Thyroid gland (tissue), 4 donors: ENCODE data around the gene DLD. TPM values are rescaled to one million over a fixed set of nuclear protein-coding genes. Genes with fewer than 3 reads are reported as not detected.

Experiments
- DNase-seq, 2 donors: peaks; one replicate each; pipeline ENCODE4 v3.0.0-alpha.2; 2019
- H3K27ac ChIP-seq, 3 donors: fragments of 200-600 bp; sonication (generic); 1 replicate in 2 of 3; 2 replicates in 1 of 3; pipeline ENCODE4 v1.5.1; 2016 to 2019; ENCODE audit warnings: mild to moderate bottlenecking in 1 of 3, moderate library complexity in 1 of 3
- H3K27me3 ChIP-seq: fragments of 200-600 bp; sonication (generic); one replicate; pipeline ENCODE4 v1.5.1; 2019
- H3K36me3 ChIP-seq, 2 donors: fragments of 200-600 bp; sonication (generic); one replicate each; pipeline ENCODE4 v1.5.1; 2016 to 2019
- H3K4me1 ChIP-seq, 2 donors: fragments of 200-600 bp; sonication (generic); one replicate each; pipeline ENCODE4 v1.5.1; 2017 to 2019
- H3K4me3 ChIP-seq, 3 donors: fragments of 200-600 bp; sonication (generic); replicated peaks in 1 of 3; 1 replicate in 2 of 3; 2 replicates in 1 of 3; pipeline ENCODE4 v1.5.1; 2016; ENCODE audit warnings: mild to moderate bottlenecking in 1 of 3
- H3K9me3 ChIP-seq: fragments of 200-600 bp; sonication (generic); one replicate; pipeline ENCODE4 v1.5.1; 2017
- POLR2A ChIP-seq, 2 donors: fragments of 450-650 bp; IDR thresholded peaks; one replicate each; pipeline ENCODE4 v1.6.1; 2017; ENCODE audit warnings: antibody characterized with exemption in 2 of 2, mild to moderate bottlenecking in 2 of 2, moderate library complexity in 1 of 2
- WGBS, 2 donors: methylation state at CpG; one replicate each; pipeline ENCODE4 v1.1.5; 2017; 5-methylcytosine and 5-hydroxymethylcytosine counted together
- intact Hi-C: fragments of 100-400 bp; cut with DNase I; formaldehyde crosslinking; loops from one replicate; pipeline ENCODE4 v1.15.1; 2023
- total RNA-seq, 4 donors: library from RNA; depleted of rRNA; stranded (reverse); fragments of >200 nt; gene quantifications; one replicate each; pipeline ENCODE4 v1.2.3, GENCODE V29; 2016
- TF ChIP-seq, protein P1 (sequence below), 6 experiments: fragments of 200-600 bp in 3 of 6; fragments of 450-650 bp in 3 of 6; sonication (generic) in 3 of 6; IDR thresholded peaks; one replicate each; pipeline ENCODE4 v1.5.1; 2016 to 2019; ENCODE audit warnings: antibody characterized with exemption in 6 of 6, mild to moderate bottlenecking in 2 of 6, inconsistent platforms in 1 of 6, moderate library complexity in 1 of 6

The DLD gene
- total RNA-seq, 4 donors from 2014 or later, result 108 to 343 (median 213) TPM

DNA sequence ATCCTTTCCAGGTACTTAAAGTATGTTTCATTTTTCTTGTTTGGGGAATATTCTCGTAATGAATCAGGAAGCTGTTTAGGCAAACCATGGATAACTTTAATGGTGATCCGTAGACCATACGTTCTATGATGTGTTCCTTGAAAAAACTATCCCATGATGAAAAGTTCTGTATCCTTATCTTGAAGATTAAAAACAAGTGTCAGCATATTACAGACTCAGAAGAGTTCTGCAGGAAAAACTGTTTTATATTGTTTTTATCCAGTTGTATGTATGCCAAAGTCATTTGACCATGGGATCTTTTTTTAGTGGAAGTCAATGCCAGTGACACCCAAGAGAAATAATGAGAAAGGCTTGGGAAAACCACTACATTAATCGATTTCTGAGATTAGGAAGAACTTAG, 52.0 kb downstream of the DLD start:
- TF ChIP-seq POLR2A (IDR thresholded peaks at IDR 0.05), result no peak
- TF ChIP-seq, protein P1, sequence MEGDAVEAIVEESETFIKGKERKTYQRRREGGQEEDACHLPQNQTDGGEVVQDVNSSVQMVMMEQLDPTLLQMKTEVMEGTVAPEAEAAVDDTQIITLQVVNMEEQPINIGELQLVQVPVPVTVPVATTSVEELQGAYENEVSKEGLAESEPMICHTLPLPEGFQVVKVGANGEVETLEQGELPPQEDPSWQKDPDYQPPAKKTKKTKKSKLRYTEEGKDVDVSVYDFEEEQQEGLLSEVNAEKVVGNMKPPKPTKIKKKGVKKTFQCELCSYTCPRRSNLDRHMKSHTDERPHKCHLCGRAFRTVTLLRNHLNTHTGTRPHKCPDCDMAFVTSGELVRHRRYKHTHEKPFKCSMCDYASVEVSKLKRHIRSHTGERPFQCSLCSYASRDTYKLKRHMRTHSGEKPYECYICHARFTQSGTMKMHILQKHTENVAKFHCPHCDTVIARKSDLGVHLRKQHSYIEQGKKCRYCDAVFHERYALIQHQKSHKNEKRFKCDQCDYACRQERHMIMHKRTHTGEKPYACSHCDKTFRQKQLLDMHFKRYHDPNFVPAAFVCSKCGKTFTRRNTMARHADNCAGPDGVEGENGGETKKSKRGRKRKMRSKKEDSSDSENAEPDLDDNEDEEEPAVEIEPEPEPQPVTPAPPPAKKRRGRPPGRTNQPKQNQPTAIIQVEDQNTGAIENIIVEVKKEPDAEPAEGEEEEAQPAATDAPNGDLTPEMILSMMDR (IDR thresholded peaks at IDR 0.05), result no peak
- Histone ChIP-seq H3K9me3 (no peaks in the 10 kb centered on the region), H3K36me3 (peaks cover 4 to 9% of the 10 kb centered on the region in 2 donors), H3K4me3 (no peak overlapping the region), H3K27ac (no peak overlapping the region), H3K27me3 (no peaks in the 10 kb centered on the region), H3K4me1 (peaks cover 19 to 27% of the 10 kb centered on the region in 2 donors)
- 95 to 96% methylated on average over 4 of the region's 4 CpGs for WGBS, 2 donors
- no peak for DNase-seq
- intact Hi-C loops, result loop anchor here (10.0 kb wide), 1 partner anchor 62 kb away; the partner anchor contains the start of gene LAMB1

DNA sequence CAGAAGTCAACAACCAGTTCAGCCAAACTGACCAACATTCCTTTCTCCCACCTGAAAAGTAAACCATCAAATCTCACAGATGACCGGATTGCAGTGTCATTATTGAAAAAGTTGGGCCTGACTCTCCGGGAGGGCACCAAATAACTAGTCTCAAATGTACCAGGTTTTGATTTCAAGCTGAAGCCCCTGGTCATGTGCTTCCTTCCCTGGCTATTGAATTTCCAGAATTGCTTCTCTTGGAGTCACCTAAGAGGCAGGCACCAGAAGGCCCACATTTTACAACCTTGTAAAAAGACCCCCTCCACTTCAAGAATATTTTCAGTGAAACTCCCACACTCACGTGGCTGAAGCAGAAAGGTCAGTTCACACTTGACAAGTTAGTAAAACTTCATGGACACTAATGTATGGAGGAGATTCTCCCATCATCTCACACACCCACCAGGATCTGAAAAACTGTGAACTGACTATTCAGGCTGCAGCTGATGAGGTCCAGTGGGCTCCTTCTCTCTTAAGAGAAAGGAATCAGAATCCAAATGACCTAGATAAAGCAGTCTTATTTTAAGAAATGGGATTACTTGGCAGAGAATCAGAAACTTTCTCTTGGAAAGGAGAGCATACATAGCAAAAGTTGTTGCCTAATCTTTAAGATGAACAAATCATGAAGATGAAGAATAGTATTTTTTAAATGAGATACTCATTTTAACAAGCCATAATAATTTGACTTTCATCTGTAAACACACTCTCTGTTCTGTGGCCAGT, 53.6 kb downstream of the DLD start:
- DNase-seq, result peak; percentile 21 to 34
- H3K36me3 ChIP-seq, result peaks cover 4 to 13% of the 10 kb centered on the region in 2 donors
- H3K27ac ChIP-seq, result peak overlapping the region; percentile 48 to 81 (median 67)
- TF ChIP-seq, protein P1 (IDR thresholded peaks at IDR 0.05), result no peak
- no peak for TF ChIP-seq POLR2A (IDR thresholded peaks at IDR 0.05)
- no peak overlapping the region for H3K4me3 ChIP-seq
- intact Hi-C loops, result loop anchor here (10.0 kb wide), 1 partner anchor 60 kb away; the partner anchor contains the start of gene LAMB1
- peaks cover 19 to 32% of the 10 kb centered on the region in 2 donors for H3K4me1 ChIP-seq
- H3K9me3 ChIP-seq, result no peaks in the 10 kb centered on the region
- H3K27me3 ChIP-seq, result no peaks in the 10 kb centered on the region
- 24 to 45% methylated on average over 3 of the region's 3 CpGs for WGBS, 2 donors

DNA sequence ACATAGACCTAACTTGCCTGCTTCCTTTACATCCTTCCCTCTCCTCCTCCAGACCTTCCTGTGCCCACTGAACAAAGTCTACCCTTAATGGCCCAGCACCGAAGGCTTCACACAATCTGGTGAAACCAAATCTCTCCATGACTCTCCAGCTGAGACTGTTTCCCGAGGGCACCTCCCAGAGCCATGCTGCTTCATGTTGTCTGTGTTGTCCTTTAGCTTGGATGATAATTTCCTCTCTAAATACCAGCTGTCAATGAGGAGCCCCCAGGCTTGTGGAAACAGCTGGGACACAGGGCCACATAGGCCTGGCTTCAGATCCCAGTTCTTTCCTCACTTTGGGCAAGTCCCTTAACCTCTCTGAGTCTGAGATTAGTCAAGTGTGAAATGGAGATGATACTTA, 54.3 kb downstream of the DLD start:
- H3K27ac ChIP-seq, result peak overlapping the region; percentile 48 to 81 (median 67)
- WGBS, 2 donors, result 70 to 95% methylated on average over 2 of the region's 2 CpGs
- H3K36me3 ChIP-seq, result peaks cover 4 to 6% of the 10 kb centered on the region in 2 donors

DNA sequence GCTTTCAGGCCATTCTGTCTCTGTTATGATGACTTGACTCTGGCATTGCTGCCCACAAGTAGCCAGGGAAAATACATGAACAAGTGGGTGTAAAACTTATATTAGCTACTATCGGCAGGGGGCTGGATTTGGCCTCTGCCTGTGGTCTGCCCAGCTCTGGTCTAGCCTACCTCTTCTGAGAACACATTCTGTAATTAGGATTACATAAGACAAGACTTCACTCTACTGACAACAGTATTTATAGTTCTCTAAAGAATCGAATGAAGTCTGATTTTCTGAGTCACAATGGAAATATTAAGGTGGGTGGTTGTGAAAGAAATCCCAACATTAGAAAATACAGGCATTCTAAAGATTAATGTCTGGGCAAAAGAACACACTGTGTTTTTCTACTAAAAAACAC, 55.5 kb downstream of the DLD start:
- no peak overlapping the region for H3K4me3 ChIP-seq
- H3K36me3 ChIP-seq, result peaks cover 4 to 6% of the 10 kb centered on the region in 2 donors
- 80 to 83% methylated on average over 2 of the region's 2 CpGs for WGBS, 2 donors
- no peak overlapping the region for H3K27ac ChIP-seq
- intact Hi-C loops, result loop anchor here (10.0 kb wide), 1 partner anchor 58 kb away; the partner anchor contains the start of gene LAMB1
- DNase-seq, result no peak
- no peaks in the 10 kb centered on the region for H3K27me3 ChIP-seq
- no peak for TF ChIP-seq POLR2A (IDR thresholded peaks at IDR 0.05)
- TF ChIP-seq, protein P1 (IDR thresholded peaks at IDR 0.05), result no peak
- H3K9me3 ChIP-seq, result no peaks in the 10 kb centered on the region
- H3K4me1 ChIP-seq, result peaks cover 23 to 38% of the 10 kb centered on the region in 2 donors

More for the DNA sequence above, 54.3 kb downstream of the DLD start:
- intact Hi-C loops, result loop anchor here (10.0 kb wide), 1 partner anchor 59 kb away; the partner anchor contains the start of gene LAMB1
- H3K9me3 ChIP-seq, result no peaks in the 10 kb centered on the region
- no peak overlapping the region for H3K4me3 ChIP-seq
- TF ChIP-seq, protein P1 (IDR thresholded peaks at IDR 0.05), result no peak
- no peak for TF ChIP-seq POLR2A (IDR thresholded peaks at IDR 0.05)
- DNase-seq, result no peak
- peaks cover 19 to 32% of the 10 kb centered on the region in 2 donors for H3K4me1 ChIP-seq
- H3K27me3 ChIP-seq, result no peaks in the 10 kb centered on the region

DNA sequence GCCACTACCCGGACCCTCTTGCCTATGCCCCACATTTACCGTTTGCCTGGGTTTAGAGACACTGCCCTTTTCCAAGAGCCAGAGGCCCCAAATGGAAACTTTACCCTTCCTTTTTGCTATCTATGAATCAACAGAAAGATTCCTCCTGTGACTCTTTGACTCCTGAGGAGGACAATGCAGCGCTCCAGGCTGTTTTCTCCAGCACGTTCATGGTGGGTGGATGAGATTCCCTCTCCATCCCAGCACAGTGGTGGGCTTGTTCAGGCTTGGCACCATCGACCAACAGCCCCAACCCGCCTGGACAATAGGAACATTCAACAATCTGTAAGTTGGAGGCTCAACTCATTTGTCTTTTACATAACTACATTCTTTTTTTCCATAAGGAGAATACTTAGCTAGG, 55.9 kb downstream of the DLD start:
- H3K4me1 ChIP-seq, result peaks cover 27 to 42% of the 10 kb centered on the region in 2 donors
- TF ChIP-seq, protein P1 (IDR thresholded peaks at IDR 0.05), result no peak
- TF ChIP-seq POLR2A (IDR thresholded peaks at IDR 0.05), result no peak

More for the DNA sequence above, 55.9 kb downstream of the DLD start:
- 91 to 92% methylated on average over 6 of the region's 6 CpGs for WGBS, 2 donors
- peaks cover 4 to 9% of the 10 kb centered on the region in 2 donors for H3K36me3 ChIP-seq
- no peak overlapping the region for H3K4me3 ChIP-seq
- no peaks in the 10 kb centered on the region for H3K27me3 ChIP-seq
- intact Hi-C loops, result loop anchor here (10.0 kb wide), 1 partner anchor 58 kb away; the partner anchor contains the start of gene LAMB1
- H3K9me3 ChIP-seq, result no peaks in the 10 kb centered on the region
- DNase-seq, result no peak
- H3K27ac ChIP-seq, result no peak overlapping the region
